Kidney (tissue), 14 donors: Measurements from ENCODE around the gene ACOT13. TPM values are rescaled to one million over a fixed set of nuclear protein-coding genes. Genes with fewer than 3 reads are reported as not detected.

Experiments
- DNase-seq, 5 donors: peaks; one replicate each; pipeline ENCODE4 v3.0.0-alpha.2; 2013 to 2020
- FAIRE-seq: peaks from 2 replicates; lab custom pipeline; 2012; peaks lifted over from hg19 to GRCh38; lab: Jason Lieb, UNC
- H3K27ac ChIP-seq, 2 donors: one replicate each; pipeline ENCODE4 v1.7.0; 2013; ENCODE audit warnings: low read depth in 2 of 2, low read length in 2 of 2, inconsistent platforms in 1 of 2
- H3K27me3 ChIP-seq: one replicate; pipeline ENCODE4 v1.7.1; 2013; ENCODE audit warnings: low read length, inconsistent platforms; ENCODE audit not compliant: control insufficient read depth, insufficient read depth
- H3K36me3 ChIP-seq, 3 donors: one replicate each; pipeline versions ENCODE4 v1.7.0 to v1.7.1; 2013; ENCODE audit warnings: low read length in 3 of 3, control low read depth in 1 of 3, inconsistent platforms in 1 of 3; ENCODE audit not compliant: insufficient read depth in 3 of 3, control insufficient read depth in 2 of 3
- H3K4me1 ChIP-seq, 3 donors: one replicate each; pipeline versions ENCODE4 v1.7.0 to v1.7.1; 2013; ENCODE audit warnings: low read length in 3 of 3, inconsistent platforms in 1 of 3, low read depth in 1 of 3; ENCODE audit not compliant: control insufficient read depth in 2 of 3, insufficient read depth in 2 of 3
- H3K4me3 ChIP-seq, 3 donors: one replicate each; pipeline versions ENCODE4 v1.7.0 to v1.8.1; 2013; ENCODE audit warnings: low read length in 3 of 3, control low read depth in 1 of 3, inconsistent platforms in 1 of 3
- H3K9ac ChIP-seq, 3 donors: one replicate each; pipeline versions ENCODE4 v1.7.0 to v1.7.1; 2013; ENCODE audit warnings: low read length in 3 of 3, control low read depth in 1 of 3, inconsistent platforms in 1 of 3
- H3K9me3 ChIP-seq, 3 donors: one replicate each; pipeline versions ENCODE4 v1.7.0 to v1.7.1; 2013; ENCODE audit warnings: low read length in 3 of 3, control low read depth in 1 of 3, inconsistent platforms in 1 of 3; ENCODE audit not compliant: control insufficient read depth in 2 of 3, insufficient read depth in 1 of 3
- CTCF ChIP-seq: IDR thresholded peaks from 3 replicates; pipeline ENCODE4 v1.5.1; 2012; ENCODE audit warnings: mild to moderate bottlenecking, moderate library complexity, borderline replicate concordance; ENCODE audit not compliant: insufficient read depth; ENCODE audit errors: extremely low read depth
- intact Hi-C: fragments of 100-400 bp; cut with DNase I; formaldehyde crosslinking; loops from one replicate; pipeline ENCODE4 v1.11.1; 2022
- polyA plus RNA-seq: library from polyadenylated mRNA; stranded (reverse); fragments of 350-450 nt; fragmentation: Illumina TruSeq; extraction: RNeasy Lipid Tissue Mini Kit (QIAGEN cat#74804); gene quantifications from one replicate; pipeline ENCODE4 v1.2.3, GENCODE V29; 2014; ENCODE audit warnings: low read depth, low replicate concordance; ENCODE audit not compliant: insufficient read depth
- total RNA-seq: library from RNA; stranded (reverse); fragmentation: NEBNext Ultra II Directional; extraction: Animal tissue kit (Norgen Biotek cat#: 25700); gene quantifications from one replicate; pipeline ENCODE4 v1.2.1, GENCODE V29; 2021
- donor health status: control.
- donor health status: control.
- donor health status: control.
- donor health status: control.
- donor health status: control.
- donor health status: DM: yes; HTN: yes; CAD: no.
- donor health status: Normal renal cell carcinoma (clear cell type).

ACOT13 gene
- total and polyA plus RNA-seq, 2 donors from 2014 or later: 15.3 to 109 TPM

GRCh38 chr6:24742216-24742738 lies 75.4 kb downstream of the ACOT13 start:
- Histone ChIP-seq H3K9ac (no peak overlapping the region), H3K4me3 (no peak overlapping the region), H3K27ac (no peak overlapping the region), H3K27me3 (no peaks in the 10 kb centered on the region), H3K4me1 (no peaks in the 10 kb centered on the region), H3K9me3 (no peaks in the 10 kb centered on the region), H3K36me3 (no peaks in the 10 kb centered on the region)
- no peak for DNase-seq
- intact Hi-C loops: no loop called here
- TF ChIP-seq CTCF: no peak
- no peak for FAIRE-seq

- no peak overlapping the region for H3K27ac ChIP-seq
- DNase-seq (no peak), FAIRE-seq (no peak)
- H3K27me3 ChIP-seq: no peaks in the 10 kb centered on the region
- intact Hi-C loops: no loop called here
- H3K9me3 ChIP-seq: no peaks in the 10 kb centered on the region
- TF ChIP-seq CTCF: no peak
- H3K4me1 ChIP-seq: no peaks in the 10 kb centered on the region
- H3K36me3 ChIP-seq: no peaks in the 10 kb centered on the region
- no peak overlapping the region for H3K4me3 ChIP-seq
- no peak overlapping the region for H3K9ac ChIP-seq
Measured at GRCh38 chr6:24743265-24743943, 76.5 kb downstream of the ACOT13 start.

- Histone ChIP-seq H3K9ac (no peak overlapping the region), H3K27ac (no peak overlapping the region)
- DNase-seq: no peak
Measured at GRCh38 chr6:24743944-24744335, 77.1 kb downstream of the ACOT13 start.

More at GRCh38 chr6:24743944-24744335, 77.1 kb downstream of the ACOT13 start:
- H3K9me3 ChIP-seq: no peaks in the 10 kb centered on the region
- intact Hi-C loops: no loop called here
- no peak overlapping the region for H3K4me3 ChIP-seq
- H3K4me1 ChIP-seq: no peaks in the 10 kb centered on the region
- no peaks in the 10 kb centered on the region for H3K27me3 ChIP-seq
- FAIRE-seq: no peak
- TF ChIP-seq CTCF: no peak
- H3K36me3 ChIP-seq: no peaks in the 10 kb centered on the region
